ENCODE data around the gene TMEM238L.
"Not testable (repeated sequence)": the region's sequence is repeated elsewhere in the genome, so short reads cannot be mapped to it uniquely, and the experiment has no call there.

The TMEM238L gene

GRCh38 chr17:10803830-10804475 is at the start of gene TMEM238L:
TMEM238L (minus strand) TSS chr17:10804099; CDS start chr17:10803963, 136 bp downstream.
- DNase-seq (ENCODE audit: low read depth), result no peak

- not testable (repeated sequence) for DNase-seq (ENCODE audit: low read depth)
Measured at GRCh38 chr17:10846636-10847035, 42.7 kb upstream of the TMEM238L start.

GRCh38 chr17:10845388-10845751 is 41.5 kb upstream of the TMEM238L start:
- DNase-seq (ENCODE audit: low read depth), result no peak

GRCh38 chr17:10844621-10845387 is 40.9 kb upstream of the TMEM238L start:
- peak; percentile 51 for DNase-seq (ENCODE audit: low read depth)

- no peak for DNase-seq (ENCODE audit: low read depth)
Measured at GRCh38 chr17:10843811-10844210, 39.9 kb upstream of the TMEM238L start.

- DNase-seq (ENCODE audit: low read depth), result no peak
Measured at GRCh38 chr17:10842658-10843057, 38.8 kb upstream of the TMEM238L start.

- DNase-seq (ENCODE audit: low read depth), result no peak
Measured at GRCh38 chr17:10838682-10839081, 34.8 kb upstream of the TMEM238L start.

GRCh38 chr17:10837921-10838320 is 34.0 kb upstream of the TMEM238L start, which contains the start of gene PIRT:
PIRT (minus strand) TSS chr17:10838087; CDS start chr17:10825645, 12,442 bp downstream.
- DNase-seq (ENCODE audit: low read depth), result no peak

GRCh38 chr17:10836966-10837590 is 33.2 kb upstream of the TMEM238L start:
- no peak for DNase-seq (ENCODE audit: low read depth)

GRCh38 chr17:10836145-10836544 is 32.2 kb upstream of the TMEM238L start:
- DNase-seq (ENCODE audit: low read depth), result no peak

- no peak for DNase-seq (ENCODE audit: low read depth)
Measured at GRCh38 chr17:10831696-10832095, 27.8 kb upstream of the TMEM238L start.

- no peak for DNase-seq (ENCODE audit: low read depth)
Measured at GRCh38 chr17:10827898-10828552, 24.1 kb upstream of the TMEM238L start.

- DNase-seq (ENCODE audit: low read depth), result no peak
Measured at GRCh38 chr17:10824874-10825273, 21.0 kb upstream of the TMEM238L start.

- no peak for DNase-seq (ENCODE audit: low read depth)
Measured at GRCh38 chr17:10821770-10822169, 17.9 kb upstream of the TMEM238L start.

GRCh38 chr17:10821054-10821453 is 17.2 kb upstream of the TMEM238L start:
- DNase-seq (ENCODE audit: low read depth), result no peak

- no peak for DNase-seq (ENCODE audit: low read depth)
Measured at GRCh38 chr17:10815319-10815718, 11.4 kb upstream of the TMEM238L start.

GRCh38 chr17:10814075-10814474 is 10.2 kb upstream of the TMEM238L start:
- DNase-seq (ENCODE audit: low read depth), result no peak

- DNase-seq (ENCODE audit: low read depth), result no peak
Measured at GRCh38 chr17:10812674-10813073, 8.8 kb upstream of the TMEM238L start.

GRCh38 chr17:10809605-10810004 is 5.7 kb upstream of the TMEM238L start:
- no peak for DNase-seq (ENCODE audit: low read depth)

GRCh38 chr17:10807704-10808128 is 3.8 kb upstream of the TMEM238L start:
- no peak for DNase-seq (ENCODE audit: low read depth)

- no peak for DNase-seq (ENCODE audit: low read depth)
Measured at GRCh38 chr17:10806545-10807262, 2.8 kb upstream of the TMEM238L start.

GRCh38 chr17:10805911-10806310 is 2.0 kb upstream of the TMEM238L start:
- no peak for DNase-seq (ENCODE audit: low read depth)
